Measurements from ENCODE around the gene CAMSAP2.

GRCh38 chr1:200903793-200904192 lies 165.1 kb downstream of the CAMSAP2 start:
- no peak for TF ChIP-seq BHLHE40 (IDR thresholded peaks at IDR 0.05; ENCODE audit: low read depth, low read length)
- TF ChIP-seq, protein P1, sequence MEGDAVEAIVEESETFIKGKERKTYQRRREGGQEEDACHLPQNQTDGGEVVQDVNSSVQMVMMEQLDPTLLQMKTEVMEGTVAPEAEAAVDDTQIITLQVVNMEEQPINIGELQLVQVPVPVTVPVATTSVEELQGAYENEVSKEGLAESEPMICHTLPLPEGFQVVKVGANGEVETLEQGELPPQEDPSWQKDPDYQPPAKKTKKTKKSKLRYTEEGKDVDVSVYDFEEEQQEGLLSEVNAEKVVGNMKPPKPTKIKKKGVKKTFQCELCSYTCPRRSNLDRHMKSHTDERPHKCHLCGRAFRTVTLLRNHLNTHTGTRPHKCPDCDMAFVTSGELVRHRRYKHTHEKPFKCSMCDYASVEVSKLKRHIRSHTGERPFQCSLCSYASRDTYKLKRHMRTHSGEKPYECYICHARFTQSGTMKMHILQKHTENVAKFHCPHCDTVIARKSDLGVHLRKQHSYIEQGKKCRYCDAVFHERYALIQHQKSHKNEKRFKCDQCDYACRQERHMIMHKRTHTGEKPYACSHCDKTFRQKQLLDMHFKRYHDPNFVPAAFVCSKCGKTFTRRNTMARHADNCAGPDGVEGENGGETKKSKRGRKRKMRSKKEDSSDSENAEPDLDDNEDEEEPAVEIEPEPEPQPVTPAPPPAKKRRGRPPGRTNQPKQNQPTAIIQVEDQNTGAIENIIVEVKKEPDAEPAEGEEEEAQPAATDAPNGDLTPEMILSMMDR (IDR thresholded peaks at IDR 0.05), result no peak

All from A549 (cell line).